ENCODE measurements around the gene CD300LB. TPM values are rescaled to one million over a fixed set of nuclear protein-coding genes. Genes with fewer than 3 reads are reported as not detected.

Gene CD300LB
- total RNA-seq, 1 donor from 2014 or later, result not detected

- Mint-ChIP-seq H3K9me3 (ENCODE audit: unreplicated experiment) (peaks cover 2% of the 10 kb centered on the region), H3K4me3 (ENCODE audit: unreplicated experiment) (no peak overlapping the region), H3K36me3 (ENCODE audit: unreplicated experiment) (peaks cover 3% of the 10 kb centered on the region), H3K27ac (ENCODE audit: unreplicated experiment) (no peak overlapping the region), H3K27me3 (ENCODE audit: unreplicated experiment) (peaks cover 5% of the 10 kb centered on the region), H3K4me1 (ENCODE audit: low read depth, unreplicated experiment) (peaks cover 8% of the 10 kb centered on the region)
- TF ChIP-seq, protein P1, sequence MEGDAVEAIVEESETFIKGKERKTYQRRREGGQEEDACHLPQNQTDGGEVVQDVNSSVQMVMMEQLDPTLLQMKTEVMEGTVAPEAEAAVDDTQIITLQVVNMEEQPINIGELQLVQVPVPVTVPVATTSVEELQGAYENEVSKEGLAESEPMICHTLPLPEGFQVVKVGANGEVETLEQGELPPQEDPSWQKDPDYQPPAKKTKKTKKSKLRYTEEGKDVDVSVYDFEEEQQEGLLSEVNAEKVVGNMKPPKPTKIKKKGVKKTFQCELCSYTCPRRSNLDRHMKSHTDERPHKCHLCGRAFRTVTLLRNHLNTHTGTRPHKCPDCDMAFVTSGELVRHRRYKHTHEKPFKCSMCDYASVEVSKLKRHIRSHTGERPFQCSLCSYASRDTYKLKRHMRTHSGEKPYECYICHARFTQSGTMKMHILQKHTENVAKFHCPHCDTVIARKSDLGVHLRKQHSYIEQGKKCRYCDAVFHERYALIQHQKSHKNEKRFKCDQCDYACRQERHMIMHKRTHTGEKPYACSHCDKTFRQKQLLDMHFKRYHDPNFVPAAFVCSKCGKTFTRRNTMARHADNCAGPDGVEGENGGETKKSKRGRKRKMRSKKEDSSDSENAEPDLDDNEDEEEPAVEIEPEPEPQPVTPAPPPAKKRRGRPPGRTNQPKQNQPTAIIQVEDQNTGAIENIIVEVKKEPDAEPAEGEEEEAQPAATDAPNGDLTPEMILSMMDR (IDR thresholded peaks at IDR 0.05; ENCODE audit: partially characterized antibody, unreplicated experiment), result no peak
- no peak for DNase-seq
Measured at GRCh38 chr17:74573169-74573568, 41.9 kb upstream of the CD300LB start.

- H3K4me3 Mint-ChIP-seq (ENCODE audit: unreplicated experiment), result no peak overlapping the region
- TF ChIP-seq, protein P1 (IDR thresholded peaks at IDR 0.05; ENCODE audit: partially characterized antibody, unreplicated experiment), result no peak
- peaks cover 5% of the 10 kb centered on the region for H3K36me3 Mint-ChIP-seq (ENCODE audit: unreplicated experiment)
- H3K9me3 Mint-ChIP-seq (ENCODE audit: unreplicated experiment), result no peaks in the 10 kb centered on the region
- no peak for DNase-seq
- peaks cover 3% of the 10 kb centered on the region for H3K27me3 Mint-ChIP-seq (ENCODE audit: unreplicated experiment)
- H3K4me1 Mint-ChIP-seq (ENCODE audit: low read depth, unreplicated experiment), result peaks cover 11% of the 10 kb centered on the region
- H3K27ac Mint-ChIP-seq (ENCODE audit: unreplicated experiment), result no peak overlapping the region
Measured at GRCh38 chr17:74571621-74572270, 40.5 kb upstream of the CD300LB start.

- TF ChIP-seq, protein P1 (IDR thresholded peaks at IDR 0.05; ENCODE audit: partially characterized antibody, unreplicated experiment), result no peak
- H3K36me3 Mint-ChIP-seq (ENCODE audit: unreplicated experiment), result peaks cover 5% of the 10 kb centered on the region
- H3K9me3 Mint-ChIP-seq (ENCODE audit: unreplicated experiment), result peaks cover 2% of the 10 kb centered on the region
- DNase-seq, result no peak
- peaks cover 18% of the 10 kb centered on the region for H3K4me1 Mint-ChIP-seq (ENCODE audit: low read depth, unreplicated experiment)
- no peak overlapping the region for H3K27ac Mint-ChIP-seq (ENCODE audit: unreplicated experiment)
- H3K27me3 Mint-ChIP-seq (ENCODE audit: unreplicated experiment), result peaks cover 3% of the 10 kb centered on the region
- H3K4me3 Mint-ChIP-seq (ENCODE audit: unreplicated experiment), result no peak overlapping the region
Measured at GRCh38 chr17:74569020-74570003, 38.0 kb upstream of the CD300LB start.

GRCh38 chr17:74568106-74568873 is 37.0 kb upstream of the CD300LB start:
- DNase-seq, result no peak
- Mint-ChIP-seq H3K9me3 (ENCODE audit: unreplicated experiment) (peaks cover 3% of the 10 kb centered on the region), H3K4me1 (ENCODE audit: low read depth, unreplicated experiment) (peaks cover 18% of the 10 kb centered on the region), H3K4me3 (ENCODE audit: unreplicated experiment) (no peak overlapping the region), H3K36me3 (ENCODE audit: unreplicated experiment) (peaks cover 7% of the 10 kb centered on the region), H3K27ac (ENCODE audit: unreplicated experiment) (no peak overlapping the region), H3K27me3 (ENCODE audit: unreplicated experiment) (peaks cover 3% of the 10 kb centered on the region)
- TF ChIP-seq, protein P1 (IDR thresholded peaks at IDR 0.05; ENCODE audit: partially characterized antibody, unreplicated experiment), result no peak

Data from glutamatergic neuron (in vitro differentiated cells).